Upper lobe of left lung (tissue), 6 donors: ENCODE data around the gene FNBP1L. TPM values are rescaled to one million over a fixed set of nuclear protein-coding genes. Genes with fewer than 3 reads are reported as not detected.

Experiments used
- ATAC-seq, 2 donors: fragments of 200-7000 bp; cut with Tn5 transposase; one replicate each; pipeline ENCODE4 v1.9.1; 2022; ENCODE audit warnings: mild to moderate bottlenecking in 2 of 2, moderate library complexity in 2 of 2; ENCODE audit not compliant: low FRiP score in 2 of 2
- DNase-seq, 2 donors: peaks; one replicate each; pipeline ENCODE4 v3.0.0-alpha.2; 2019 to 2020
- H3K27ac ChIP-seq, 4 donors: fragments of 200-600 bp; sonication (generic); one replicate each; pipeline ENCODE4 v1.5.1; 2016 to 2019
- H3K27me3 ChIP-seq, 4 donors: fragments of 200-600 bp; sonication (generic); one replicate each; pipeline ENCODE4 v1.5.1; 2017 to 2019
- H3K36me3 ChIP-seq, 4 donors: fragments of 200-600 bp; sonication (generic); one replicate each; pipeline ENCODE4 v1.5.1; 2016 to 2019
- H3K4me1 ChIP-seq, 4 donors: fragments of 200-600 bp; sonication (generic); one replicate each; pipeline ENCODE4 v1.5.1; 2018 to 2019
- H3K4me3 ChIP-seq, 4 donors: fragments of 200-600 bp; sonication (generic); one replicate each; pipeline ENCODE4 v1.5.1; 2017 to 2019; ENCODE audit warnings: mild to moderate bottlenecking in 2 of 4, moderate library complexity in 1 of 4
- H3K9me3 ChIP-seq, 4 donors: fragments of 200-600 bp; sonication (generic); one replicate each; pipeline ENCODE4 v1.5.1; 2018 to 2019
- CTCF ChIP-seq, 6 experiments: fragments of 450-650 bp in 4 of 6; fragments of 200-600 bp in 2 of 6; sonication (generic) in 2 of 6; IDR thresholded peaks; one replicate each; pipeline ENCODE4 v1.5.1; 2016 to 2019; ENCODE audit warnings: antibody characterized with exemption in 6 of 6
- EP300 ChIP-seq, 4 donors: sonication (generic); formaldehyde crosslinking; IDR thresholded peaks; one replicate each; pipeline ENCODE4 v1.5.1; 2017; ENCODE audit warnings: antibody characterized with exemption in 4 of 4, control low read depth in 2 of 4
- POLR2A ChIP-seq, 4 donors: fragments of 450-650 bp; IDR thresholded peaks; one replicate each; pipeline ENCODE4 v1.5.1; 2016 to 2017; ENCODE audit warnings: antibody characterized with exemption in 4 of 4, mild to moderate bottlenecking in 2 of 4
- POLR2AphosphoS5 ChIP-seq, 2 donors: sonication (generic); formaldehyde crosslinking; IDR thresholded peaks; one replicate each; pipeline ENCODE4 v1.5.1; 2017; ENCODE audit warnings: antibody characterized with exemption in 2 of 2
- WGBS, 2 donors: methylation state at CpG; one replicate each; pipeline ENCODE4 v1.1.5; 2017 to 2018; 5-methylcytosine and 5-hydroxymethylcytosine counted together
- total RNA-seq, 6 donors: library from RNA; depleted of rRNA in 4 of 6; stranded (reverse); fragments of >200 nt in 4 of 6; gene quantifications; one replicate each; pipeline versions ENCODE4 v1.1.0 to v1.2.1, GENCODE V29; 2016 to 2021
- donor health status: DM: no; HTN: no; CAD: no; lungs with moderate emphysema.
- donor health status: DM: no; HTN: yes; CAD: no; lungs with severe emphysema.

Gene FNBP1L
- total RNA-seq, 6 donors from 2014 or later, result 28.5 to 84.0 (median 34.0) TPM

- H3K36me3 ChIP-seq, result peaks cover 4 to 92% (median 49%) of the 10 kb centered on the region in 4 donors
- peak overlapping the region in 1 of 4 donors; percentile 53 for H3K27ac ChIP-seq
- peaks cover 0 to 7% (median 1%) of the 10 kb centered on the region in 4 donors for H3K4me1 ChIP-seq
These were observed 126.1 kb downstream of the FNBP1L start for GRCh38 chr1:93573940-93574469.

GRCh38 chr1:93574511-93574910 lies 126.6 kb downstream of the FNBP1L start:
- WGBS, 2 donors, result 94 to 96% methylated on average over 7 of the region's 7 CpGs
- no peaks in the 10 kb centered on the region for H3K9me3 ChIP-seq
- TF ChIP-seq POLR2AphosphoS5 (IDR thresholded peaks at IDR 0.05), result no peak
- no peak for TF ChIP-seq CTCF (IDR thresholded peaks at IDR 0.05)
- no peak for TF ChIP-seq POLR2A (IDR thresholded peaks at IDR 0.05)
- no peak for TF ChIP-seq EP300 (IDR thresholded peaks at IDR 0.05)
- no peaks in the 10 kb centered on the region for H3K27me3 ChIP-seq
- no peak for DNase-seq
- no peak for ATAC-seq
- H3K4me1 ChIP-seq, result peaks cover 3 to 12% (median 5%) of the 10 kb centered on the region in 4 donors
- no peak overlapping the region for H3K4me3 ChIP-seq
- peaks cover 4 to 90% (median 48%) of the 10 kb centered on the region in 4 donors for H3K36me3 ChIP-seq
- peak overlapping the region in 1 of 4 donors; percentile 53 for H3K27ac ChIP-seq

More at GRCh38 chr1:93573940-93574469, 126.1 kb downstream of the FNBP1L start:
- DNase-seq (no peak), ATAC-seq (no peak)
- TF ChIP-seq EP300 (IDR thresholded peaks at IDR 0.05) (no peak), CTCF (IDR thresholded peaks at IDR 0.05) (no peak), POLR2A (IDR thresholded peaks at IDR 0.05) (no peak), POLR2AphosphoS5 (IDR thresholded peaks at IDR 0.05) (no peak)
- H3K27me3 ChIP-seq, result no peaks in the 10 kb centered on the region
- no peak overlapping the region for H3K4me3 ChIP-seq
- no peaks in the 10 kb centered on the region for H3K9me3 ChIP-seq
- WGBS, 2 donors, result 63 to 74% methylated on average over 1 of the region's 1 CpG

GRCh38 chr1:93574991-93575390 lies 127.1 kb downstream of the FNBP1L start:
- WGBS, 2 donors, result 88 to 94% methylated on average over 6 of the region's 6 CpGs
- Histone ChIP-seq H3K4me1 (peaks cover 3 to 17% (median 10%) of the 10 kb centered on the region in 4 donors), H3K27ac (peak overlapping the region in 1 of 4 donors; percentile 34), H3K4me3 (no peak overlapping the region), H3K27me3 (no peaks in the 10 kb centered on the region), H3K9me3 (no peaks in the 10 kb centered on the region), H3K36me3 (peaks cover 4 to 90% (median 48%) of the 10 kb centered on the region in 4 donors)
- TF ChIP-seq POLR2A (IDR thresholded peaks at IDR 0.05) (no peak), CTCF (IDR thresholded peaks at IDR 0.05) (no peak), POLR2AphosphoS5 (IDR thresholded peaks at IDR 0.05) (no peak), EP300 (IDR thresholded peaks at IDR 0.05) (no peak)
- DNase-seq (no peak), ATAC-seq (no peak)

GRCh38 chr1:93575621-93576284 lies 127.8 kb downstream of the FNBP1L start:
- 88 to 93% methylated on average over 5 to 10 of the region's 10 CpGs for WGBS, 2 donors
- Histone ChIP-seq H3K4me3 (no peak overlapping the region), H3K36me3 (peaks cover 4 to 88% (median 43%) of the 10 kb centered on the region in 4 donors), H3K27ac (peak overlapping the region in 1 of 4 donors; percentile 34), H3K27me3 (no peaks in the 10 kb centered on the region), H3K4me1 (peaks cover 3 to 19% (median 13%) of the 10 kb centered on the region in 4 donors), H3K9me3 (no peaks in the 10 kb centered on the region)
- no peak for DNase-seq
- TF ChIP-seq POLR2AphosphoS5 (IDR thresholded peaks at IDR 0.05) (no peak), POLR2A (IDR thresholded peaks at IDR 0.05) (no peak), EP300 (IDR thresholded peaks at IDR 0.05) (no peak), CTCF (IDR thresholded peaks at IDR 0.05) (no peak)
- no peak for ATAC-seq
